ENCODE results near the gene COL16A1.

GRCh38 chr1:31618916-31619846 lies 84.6 kb downstream of the COL16A1 start:
- no peak for TF ChIP-seq POLR2AphosphoS5 (IDR thresholded peaks at IDR 0.05; ENCODE audit: low read depth, low read length)
- TF ChIP-seq POLR2A (IDR thresholded peaks at IDR 0.05; ENCODE audit: low read depth, low read length), result no peak
- TF ChIP-seq POU2F2 (IDR thresholded peaks at IDR 0.05; ENCODE audit: low read depth, low read length), result no peak
- no peak for TF ChIP-seq TAF1 (IDR thresholded peaks at IDR 0.05; ENCODE audit: low read depth, low read length)
- TF ChIP-seq SPI1 (IDR thresholded peaks at IDR 0.05; ENCODE audit: low read depth, low read length), result no peak
- TF ChIP-seq PAX5 (IDR thresholded peaks at IDR 0.05; ENCODE audit: insufficient read depth, low read length, severe bottlenecking), result no peak

Measured in GM12891 (cell line).